ENCODE measurements around the gene SLC13A5. TPM values are rescaled to one million over a fixed set of nuclear protein-coding genes. Genes with fewer than 3 reads are reported as not detected.

SLC13A5 gene
- total RNA-seq, 1 donor from 2014 or later: 0.54 TPM

DNA sequence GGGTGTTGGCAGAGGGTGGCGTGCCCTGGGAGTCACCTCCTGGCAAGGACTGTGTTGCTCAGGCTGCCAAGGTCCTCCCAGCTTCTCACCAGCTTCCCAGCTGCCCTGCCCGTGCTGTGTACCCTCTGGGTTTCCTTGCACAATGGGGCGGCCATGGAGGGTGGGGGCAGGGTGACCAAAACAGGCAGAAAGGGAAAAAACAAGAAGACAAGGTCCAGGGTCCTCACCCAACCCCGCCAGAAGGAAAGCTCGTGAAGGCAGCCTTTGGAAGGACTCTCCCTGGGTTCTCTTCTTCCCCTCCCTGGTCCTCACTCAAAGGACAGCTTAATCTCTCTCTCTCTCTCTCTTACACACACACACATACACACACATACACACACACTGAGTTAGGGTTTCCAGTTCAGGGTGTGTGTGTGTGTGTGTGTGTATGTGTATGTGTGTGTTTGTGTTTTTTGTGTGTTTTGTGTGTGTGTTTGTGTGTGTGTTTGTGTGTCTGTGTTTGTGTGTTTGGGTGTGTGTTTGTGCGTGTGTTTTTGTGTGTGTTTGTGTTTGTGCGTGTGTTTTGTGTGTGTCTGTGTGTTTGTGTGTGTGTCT lies 2.0 kb downstream of the SLC13A5 start:
- Mint-ChIP-seq H3K9me3 (peaks cover 3% of the 10 kb centered on the region), H3K27me3 (ENCODE audit: low read depth) (peaks cover 74% of the 10 kb centered on the region), H3K4me1 (peaks cover 19% of the 10 kb centered on the region), H3K36me3 (ENCODE audit: low read depth) (no peaks in the 10 kb centered on the region), H3K27ac (ENCODE audit: unreplicated experiment) (no peak overlapping the region), H3K4me3 (peak overlapping the region; percentile 17)
- TF ChIP-seq, protein P1, sequence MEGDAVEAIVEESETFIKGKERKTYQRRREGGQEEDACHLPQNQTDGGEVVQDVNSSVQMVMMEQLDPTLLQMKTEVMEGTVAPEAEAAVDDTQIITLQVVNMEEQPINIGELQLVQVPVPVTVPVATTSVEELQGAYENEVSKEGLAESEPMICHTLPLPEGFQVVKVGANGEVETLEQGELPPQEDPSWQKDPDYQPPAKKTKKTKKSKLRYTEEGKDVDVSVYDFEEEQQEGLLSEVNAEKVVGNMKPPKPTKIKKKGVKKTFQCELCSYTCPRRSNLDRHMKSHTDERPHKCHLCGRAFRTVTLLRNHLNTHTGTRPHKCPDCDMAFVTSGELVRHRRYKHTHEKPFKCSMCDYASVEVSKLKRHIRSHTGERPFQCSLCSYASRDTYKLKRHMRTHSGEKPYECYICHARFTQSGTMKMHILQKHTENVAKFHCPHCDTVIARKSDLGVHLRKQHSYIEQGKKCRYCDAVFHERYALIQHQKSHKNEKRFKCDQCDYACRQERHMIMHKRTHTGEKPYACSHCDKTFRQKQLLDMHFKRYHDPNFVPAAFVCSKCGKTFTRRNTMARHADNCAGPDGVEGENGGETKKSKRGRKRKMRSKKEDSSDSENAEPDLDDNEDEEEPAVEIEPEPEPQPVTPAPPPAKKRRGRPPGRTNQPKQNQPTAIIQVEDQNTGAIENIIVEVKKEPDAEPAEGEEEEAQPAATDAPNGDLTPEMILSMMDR (conservative IDR thresholded peaks at IDR 0.05): no peak
- no peak for DNase-seq (ENCODE audit: low read depth, low spot score)

DNA sequence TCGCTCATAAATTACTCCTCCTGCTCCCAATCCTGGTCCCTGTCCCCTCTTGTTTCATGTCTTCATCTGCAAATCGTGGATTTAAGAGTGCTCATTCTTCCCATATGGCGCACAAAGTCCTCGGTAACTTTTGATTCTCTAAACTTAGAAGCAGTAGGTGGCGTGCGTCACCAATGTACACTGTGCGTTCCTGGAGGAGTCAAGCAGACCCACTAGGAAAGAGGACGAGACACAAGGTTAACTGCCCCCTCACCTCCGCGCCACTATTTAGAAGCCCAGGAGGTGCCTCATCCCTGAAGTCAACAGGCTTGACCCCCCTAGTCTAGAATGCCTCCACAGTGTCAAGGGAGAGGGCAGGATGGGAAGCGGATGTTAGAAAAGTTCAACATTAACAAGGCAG lies 2.9 kb downstream of the SLC13A5 start:
- TF ChIP-seq, protein P1 (conservative IDR thresholded peaks at IDR 0.05): no peak
- Mint-ChIP-seq H3K4me3 (peak overlapping the region; percentile 36), H3K9me3 (no peaks in the 10 kb centered on the region), H3K27me3 (ENCODE audit: low read depth) (peaks cover 65% of the 10 kb centered on the region), H3K36me3 (ENCODE audit: low read depth) (no peaks in the 10 kb centered on the region), H3K4me1 (peaks cover 19% of the 10 kb centered on the region), H3K27ac (ENCODE audit: unreplicated experiment) (no peak overlapping the region)
- DNase-seq (ENCODE audit: low read depth, low spot score): no peak

DNA sequence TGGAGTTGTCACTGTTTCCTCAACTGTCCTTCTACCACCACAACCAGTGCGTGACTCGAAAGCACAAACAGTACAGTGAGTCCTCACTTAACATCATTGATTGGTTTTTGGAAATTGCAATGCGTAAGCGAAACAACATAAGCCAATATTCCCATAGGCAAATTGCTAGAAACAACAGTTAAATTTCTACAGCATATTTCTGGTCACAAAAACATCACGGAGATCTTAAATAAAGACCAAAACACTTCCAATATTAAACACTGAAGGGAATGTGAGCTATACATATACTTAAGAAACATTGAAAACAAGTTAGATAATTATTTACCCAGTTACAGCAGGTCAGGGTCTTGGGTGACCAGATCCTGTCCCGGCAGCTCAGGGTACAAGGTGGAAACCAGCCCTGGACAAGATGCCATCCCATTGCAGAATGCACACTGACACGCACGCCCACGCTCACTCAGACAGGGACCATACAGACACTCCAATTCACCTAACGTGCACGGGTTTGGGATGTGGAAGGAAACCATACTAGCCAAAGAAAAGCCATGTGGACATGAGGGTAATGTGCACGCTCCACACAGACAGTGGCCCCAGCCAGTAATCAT lies 4.7 kb downstream of the SLC13A5 start:
- no peak for DNase-seq (ENCODE audit: low read depth, low spot score)
- no peaks in the 10 kb centered on the region for H3K9me3 Mint-ChIP-seq
- no peak overlapping the region for H3K4me3 Mint-ChIP-seq
- TF ChIP-seq, protein P1 (conservative IDR thresholded peaks at IDR 0.05): no peak
- peaks cover 15% of the 10 kb centered on the region for H3K4me1 Mint-ChIP-seq
- no peaks in the 10 kb centered on the region for H3K36me3 Mint-ChIP-seq (ENCODE audit: low read depth)
- no peak overlapping the region for H3K27ac Mint-ChIP-seq (ENCODE audit: unreplicated experiment)
- peaks cover 58% of the 10 kb centered on the region for H3K27me3 Mint-ChIP-seq (ENCODE audit: low read depth)

DNA sequence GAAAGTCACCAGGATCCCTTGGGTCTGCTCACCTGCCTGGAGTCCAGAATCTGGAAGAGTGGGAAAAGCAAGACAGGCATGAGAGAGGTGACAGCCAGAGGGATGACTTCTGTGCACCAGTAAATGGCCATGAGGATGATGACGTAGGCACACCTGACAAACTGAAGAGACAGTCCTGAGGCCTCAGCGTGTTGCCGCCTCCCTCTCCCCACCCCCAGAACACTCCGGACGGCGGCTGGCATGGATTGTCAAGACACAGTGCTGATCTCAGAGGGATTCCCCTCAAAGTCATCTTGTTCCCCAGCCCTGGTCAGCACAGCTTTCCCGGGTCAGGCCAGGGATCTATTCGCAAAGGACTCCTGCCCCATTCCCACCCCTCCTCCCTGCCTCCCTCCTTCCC lies 6.2 kb downstream of the SLC13A5 start:
- no peak for DNase-seq (ENCODE audit: low read depth, low spot score)
- Mint-ChIP-seq H3K27ac (ENCODE audit: unreplicated experiment) (no peak overlapping the region), H3K9me3 (no peaks in the 10 kb centered on the region), H3K27me3 (ENCODE audit: low read depth) (peaks cover 45% of the 10 kb centered on the region), H3K4me3 (no peak overlapping the region), H3K36me3 (ENCODE audit: low read depth) (no peaks in the 10 kb centered on the region), H3K4me1 (peaks cover 7% of the 10 kb centered on the region)
- TF ChIP-seq, protein P1 (conservative IDR thresholded peaks at IDR 0.05): no peak

DNA sequence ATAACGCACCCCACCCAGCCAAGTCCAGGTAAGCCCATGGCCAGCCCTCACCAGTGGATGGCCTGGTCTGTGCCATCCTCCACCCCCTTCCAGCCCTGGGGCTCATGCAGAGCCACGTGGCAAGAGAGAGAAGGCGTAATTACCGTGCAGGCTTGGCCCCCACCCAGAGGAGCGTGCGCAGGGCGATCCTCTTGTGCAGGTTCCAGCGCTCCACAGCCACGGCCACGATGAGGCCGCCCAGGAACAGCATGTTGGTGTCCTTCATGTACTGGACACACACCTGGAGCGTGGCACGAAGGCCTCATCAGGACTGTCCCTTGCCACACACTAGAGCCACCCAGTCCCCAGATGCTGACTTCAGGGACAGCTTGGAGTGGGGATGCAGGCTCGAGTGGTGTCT lies 6.7 kb downstream of the SLC13A5 start:
- Mint-ChIP-seq H3K36me3 (ENCODE audit: low read depth) (no peaks in the 10 kb centered on the region), H3K4me3 (no peak overlapping the region), H3K27ac (ENCODE audit: unreplicated experiment) (no peak overlapping the region), H3K27me3 (ENCODE audit: low read depth) (peaks cover 40% of the 10 kb centered on the region), H3K9me3 (no peaks in the 10 kb centered on the region), H3K4me1 (peaks cover 4% of the 10 kb centered on the region)
- TF ChIP-seq, protein P1 (conservative IDR thresholded peaks at IDR 0.05): no peak
- DNase-seq (ENCODE audit: low read depth, low spot score): no peak
